Activated CD4-positive, alpha-beta T cell treated with anti-CD3 and anti-CD28 coated beads, Interleukin-2, amount 50 U/mL, for 16 hours (primary cell): Measurements from ENCODE around the gene CXCR3.
"Not testable (repeated sequence)": the region's sequence is repeated elsewhere in the genome, so short reads cannot be mapped to it uniquely, and the experiment has no call there.

ENCODE experiments used
- DNase-seq: peaks from one replicate; pipeline ENCODE4 v3.0.0-alpha.2; 2020

The CXCR3 gene

DNA sequence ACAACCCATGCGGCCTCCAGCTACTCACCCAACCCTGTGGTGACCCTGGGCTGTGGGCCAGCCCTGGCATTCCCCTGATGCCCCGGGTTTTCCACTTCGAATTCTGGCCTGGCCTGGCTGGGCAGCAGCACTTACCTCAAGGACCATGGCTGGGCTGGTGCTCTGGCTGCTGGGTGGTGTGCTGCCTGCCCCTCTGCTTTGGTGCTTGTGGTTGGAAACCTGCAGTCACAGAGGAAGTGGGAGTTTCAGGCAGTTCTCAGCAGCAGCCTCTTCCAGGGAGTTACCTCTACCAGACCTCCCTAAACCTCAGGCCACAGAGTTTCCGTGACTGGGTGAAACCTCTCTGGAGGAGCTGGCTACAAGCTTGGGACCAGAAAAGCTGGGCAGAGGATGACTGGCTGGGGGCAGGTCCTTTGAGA, at the start of gene CXCR3:
Gene CXCR3 (minus strand): TSS at position 209 of the 419 bp plus-strand sequence. CDS start 62 bp downstream, at position 147.
- peak; percentile 91 for DNase-seq

DNA sequence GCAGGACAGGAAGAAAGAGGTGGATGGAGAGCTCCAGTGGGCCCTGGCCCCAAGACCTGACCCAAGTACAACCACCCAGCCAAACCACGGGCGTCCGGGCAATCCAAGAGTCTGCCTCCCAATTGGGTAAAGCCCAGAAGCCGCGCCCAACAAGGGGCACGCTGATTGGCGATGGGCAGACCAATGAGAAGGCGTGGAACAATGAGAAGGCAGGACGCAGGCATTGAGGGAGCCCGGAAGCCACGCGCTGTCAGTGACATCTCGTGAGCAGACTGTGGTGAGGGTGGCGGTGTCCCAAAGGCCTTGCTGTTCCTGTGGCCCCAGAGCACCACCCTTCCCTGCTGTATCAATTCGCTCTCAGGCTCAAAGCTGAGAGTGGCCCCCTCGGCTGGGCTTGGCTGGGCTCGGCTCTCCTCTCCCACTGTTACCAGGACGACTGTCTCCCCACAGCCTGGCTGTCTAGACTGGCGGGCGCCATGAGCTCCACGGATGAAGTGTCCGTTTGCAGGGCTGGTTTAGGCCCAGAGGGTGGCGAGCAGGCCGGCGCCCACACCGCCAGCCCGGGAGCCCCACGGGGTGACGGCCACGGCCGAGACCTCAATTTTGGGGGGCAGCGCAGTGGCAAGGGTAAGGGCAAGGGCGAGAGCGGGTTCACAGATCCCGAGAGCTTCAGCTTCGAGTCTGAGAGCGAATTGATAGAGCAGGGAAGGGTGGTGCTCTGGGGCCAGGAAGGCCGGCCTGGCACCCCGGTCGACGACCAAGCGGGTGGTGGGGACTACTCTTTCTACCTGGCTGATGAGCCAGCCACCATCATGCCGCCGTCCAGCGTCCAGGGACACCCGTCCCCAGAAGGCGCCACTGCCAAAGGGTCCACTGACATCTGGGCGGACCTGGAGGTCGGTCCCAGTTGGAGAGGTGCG, 49.3 kb upstream of the CXCR3 start, which contains the start of gene LOC101059915:
Gene LOC101059915 (plus strand): TSS at position 219 of the 920 bp plus-strand sequence.
- no peak for DNase-seq

- no peak for DNase-seq
These were observed 48.2 kb upstream of the CXCR3 start for GRCh38 chrX:71666240-71667223.

- no peak for DNase-seq
These were observed 47.4 kb upstream of the CXCR3 start for GRCh38 chrX:71665747-71666146.

DNA sequence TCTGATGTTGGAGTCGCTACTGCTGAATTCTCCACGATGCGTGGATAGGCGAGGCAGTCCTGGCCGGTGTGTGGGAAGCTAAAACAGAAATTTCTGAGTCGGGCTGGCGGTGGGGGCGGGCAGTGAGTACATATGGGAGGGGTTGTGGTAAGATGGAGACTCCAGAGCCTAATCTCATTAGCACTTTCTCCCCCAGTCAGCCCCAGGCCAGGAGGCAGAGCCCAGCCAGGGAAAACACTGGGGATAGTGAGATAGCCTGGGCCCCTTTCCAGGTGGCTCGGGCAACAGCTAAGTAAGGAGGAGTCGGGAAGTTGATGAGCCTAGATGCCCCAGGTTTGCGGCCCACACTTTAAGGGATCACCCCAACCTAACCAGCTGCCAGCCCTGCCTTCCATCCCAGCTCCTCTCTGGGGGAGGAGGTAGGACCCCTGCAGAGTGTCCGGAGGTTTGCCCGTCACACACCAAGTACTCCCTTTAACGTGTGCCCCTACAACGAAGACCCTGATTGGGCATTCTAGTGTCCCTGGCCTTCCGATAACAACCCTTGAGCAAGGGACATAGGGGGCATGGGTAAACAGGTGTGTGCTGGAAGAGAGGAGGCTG, 46.7 kb upstream of the CXCR3 start:
- DNase-seq: no peak

DNA sequence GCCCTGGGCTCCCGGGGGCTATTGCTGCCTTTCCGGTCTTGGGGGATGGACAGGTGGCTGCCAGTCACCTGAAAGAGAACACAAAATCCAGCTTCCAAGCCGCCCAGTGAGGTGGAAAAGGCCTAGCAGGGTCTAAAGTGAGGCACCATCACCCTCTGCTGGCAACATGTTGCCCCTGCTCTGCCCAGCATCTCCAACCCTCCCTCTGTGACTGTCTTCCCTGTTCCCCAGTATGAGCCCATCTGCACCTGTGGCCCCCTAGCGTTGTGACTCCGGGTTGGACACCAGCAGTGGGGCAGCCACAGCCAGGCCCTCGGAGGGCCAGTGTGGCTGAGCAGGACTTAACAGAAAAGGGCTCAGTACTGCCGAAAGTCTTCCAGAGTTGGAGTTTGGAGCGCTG, 45.9 kb upstream of the CXCR3 start:
- peak; percentile 41 for DNase-seq

DNA sequence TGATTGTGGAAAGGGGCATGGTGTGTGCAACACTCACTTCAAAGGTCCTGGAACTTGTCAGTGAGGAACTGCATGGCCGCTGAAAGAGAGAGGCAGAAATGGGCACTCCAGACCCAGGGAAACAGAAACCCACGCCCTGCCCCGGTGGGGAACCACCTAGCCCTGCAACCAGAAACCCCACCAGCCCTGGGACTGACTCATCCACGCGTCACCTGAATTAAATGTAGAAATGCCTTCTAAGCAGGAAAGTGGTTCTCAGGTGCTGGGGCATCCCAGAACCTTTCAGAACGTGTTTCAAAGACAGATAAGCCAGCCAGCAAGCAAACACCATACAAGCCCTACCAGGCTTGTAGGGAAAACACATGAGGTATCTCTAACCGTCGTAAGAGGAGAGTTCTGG, 44.9 kb upstream of the CXCR3 start:
- peak; percentile 48 for DNase-seq

GRCh38 chrX:71662654-71663053, 44.3 kb upstream of the CXCR3 start:
- not testable (repeated sequence) for DNase-seq

DNA sequence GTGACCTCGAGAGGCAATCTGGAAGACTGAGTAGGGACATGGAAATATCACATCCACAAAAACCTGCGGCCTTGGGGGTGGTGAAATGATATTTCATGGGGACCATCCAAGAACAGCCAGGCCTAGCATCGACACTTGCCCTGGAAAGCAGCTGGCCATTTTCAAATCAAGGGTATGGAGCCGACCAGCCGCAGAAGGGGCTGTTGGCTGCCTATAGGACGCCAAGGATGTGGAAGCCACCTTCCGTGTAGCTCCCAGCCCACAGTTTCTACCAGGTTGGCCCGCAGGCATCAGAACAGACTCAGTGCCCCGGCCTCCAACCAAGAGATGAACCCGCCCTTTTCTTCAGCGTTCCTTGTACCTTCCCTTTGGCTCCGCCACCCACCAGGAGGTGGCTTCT, 43.6 kb upstream of the CXCR3 start:
- no peak for DNase-seq

DNA sequence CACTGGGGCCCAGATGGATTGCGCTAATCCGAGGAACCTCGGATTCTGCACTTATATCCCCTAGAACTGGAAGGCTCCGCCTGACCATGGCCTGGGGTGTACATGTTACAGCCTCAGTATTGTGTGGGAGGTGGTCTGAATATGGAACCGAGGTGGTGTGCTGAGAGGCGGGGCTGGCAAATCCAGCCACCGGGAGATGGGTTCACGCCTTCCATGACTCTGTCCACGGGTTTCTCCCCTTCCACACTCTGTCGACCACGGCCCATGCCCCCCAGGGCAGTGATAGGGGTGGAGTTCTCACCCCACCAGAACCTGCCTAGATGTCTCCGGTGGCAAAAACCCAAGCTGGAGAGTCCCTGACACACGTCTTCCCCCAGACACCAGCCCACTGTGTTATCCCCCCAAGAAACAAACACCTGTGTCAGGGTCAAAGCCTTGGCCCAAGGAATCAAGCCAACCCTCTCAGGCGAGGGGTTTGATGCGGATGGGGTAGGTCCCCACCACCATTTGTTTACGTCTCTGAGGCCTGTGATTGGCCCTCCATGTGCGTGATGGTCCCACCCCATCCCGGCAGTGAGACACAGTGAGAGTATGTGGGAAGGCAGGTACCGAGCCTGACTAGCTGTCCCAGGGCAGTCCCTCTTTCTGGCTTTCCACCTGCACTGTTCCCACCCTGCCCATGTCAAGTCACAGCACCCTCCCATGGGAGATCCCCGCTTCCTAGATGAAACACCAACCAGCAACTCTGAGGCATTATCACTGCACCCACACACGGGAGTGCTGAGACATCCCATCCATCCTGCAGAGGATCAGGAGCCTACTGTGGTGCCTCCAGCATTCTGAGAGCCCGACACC, 42.5 kb upstream of the CXCR3 start:
- no peak for DNase-seq

DNA sequence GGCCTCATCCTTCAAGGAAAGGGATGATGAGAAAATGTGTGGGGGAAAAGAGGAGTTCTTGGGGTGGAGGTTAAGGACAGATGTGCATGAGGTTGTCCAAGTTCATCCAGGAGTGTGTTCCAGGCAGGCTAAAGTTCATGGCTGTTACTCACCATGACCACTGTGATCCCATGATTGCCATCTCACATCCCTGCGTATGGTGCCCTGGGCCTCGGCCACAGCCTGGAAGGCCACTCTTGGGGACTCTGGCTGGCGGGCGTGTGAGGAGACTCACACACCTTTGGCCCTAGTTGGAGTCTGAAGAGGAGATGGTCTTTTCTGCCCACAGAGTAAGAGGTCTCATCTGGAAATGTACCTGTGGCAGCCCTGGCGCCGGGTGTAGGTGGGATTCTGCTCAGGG, 41.6 kb upstream of the CXCR3 start:
- no peak for DNase-seq

GRCh38 chrX:71659342-71659741, 41.0 kb upstream of the CXCR3 start:
- no peak for DNase-seq

DNA sequence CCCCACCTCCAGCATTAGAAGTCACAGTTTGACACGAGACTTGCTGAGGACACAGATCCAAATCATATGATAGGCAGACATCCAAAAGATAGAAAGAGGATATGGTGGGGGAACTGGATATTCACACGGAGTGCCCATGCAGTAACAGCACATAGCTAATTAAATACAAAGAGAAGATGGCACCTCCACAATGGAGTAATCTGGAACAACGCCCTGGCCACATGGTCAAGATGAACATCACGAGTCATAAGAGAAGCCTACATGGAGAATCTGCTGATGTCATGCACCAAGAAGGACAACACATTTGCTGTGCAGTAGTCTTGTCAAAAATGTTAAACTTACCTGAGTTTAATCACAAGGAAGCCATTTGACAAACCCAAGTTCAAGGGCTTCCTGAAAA, 39.0 kb upstream of the CXCR3 start:
- DNase-seq: no peak

DNA sequence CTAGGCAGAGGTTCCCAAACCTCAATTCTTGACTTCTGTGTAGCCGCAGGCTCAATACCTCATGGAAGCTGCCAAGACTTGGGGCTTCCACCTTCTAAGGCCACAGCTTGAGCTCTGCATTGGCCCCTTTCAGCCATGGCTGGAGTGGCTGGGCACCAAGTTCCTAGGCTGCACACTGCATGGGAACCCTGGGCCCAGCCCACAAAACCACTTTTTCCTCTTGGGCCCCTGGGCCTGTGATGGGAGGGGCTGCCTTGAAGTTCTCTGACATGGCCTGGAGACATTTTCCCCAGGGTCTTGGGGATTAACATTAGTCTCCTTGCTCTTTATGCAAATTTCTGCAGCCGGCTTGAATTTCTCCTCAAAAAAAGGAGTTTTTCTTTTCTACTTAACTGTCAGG, 35.0 kb upstream of the CXCR3 start:
- no peak for DNase-seq

- peak; percentile 73 for DNase-seq
These were observed 34.1 kb upstream of the CXCR3 start for GRCh38 chrX:71652405-71652804.

GRCh38 chrX:71650333-71650969, 32.1 kb upstream of the CXCR3 start:
- DNase-seq: peak; percentile 59

GRCh38 chrX:71644406-71644805, 26.1 kb upstream of the CXCR3 start:
- DNase-seq: not testable (repeated sequence)

- DNase-seq: no peak
These were observed 21.7 kb upstream of the CXCR3 start for GRCh38 chrX:71640002-71640401.

- peak; percentile 33 for DNase-seq
These were observed 20.1 kb upstream of the CXCR3 start for GRCh38 chrX:71638409-71638808.

DNA sequence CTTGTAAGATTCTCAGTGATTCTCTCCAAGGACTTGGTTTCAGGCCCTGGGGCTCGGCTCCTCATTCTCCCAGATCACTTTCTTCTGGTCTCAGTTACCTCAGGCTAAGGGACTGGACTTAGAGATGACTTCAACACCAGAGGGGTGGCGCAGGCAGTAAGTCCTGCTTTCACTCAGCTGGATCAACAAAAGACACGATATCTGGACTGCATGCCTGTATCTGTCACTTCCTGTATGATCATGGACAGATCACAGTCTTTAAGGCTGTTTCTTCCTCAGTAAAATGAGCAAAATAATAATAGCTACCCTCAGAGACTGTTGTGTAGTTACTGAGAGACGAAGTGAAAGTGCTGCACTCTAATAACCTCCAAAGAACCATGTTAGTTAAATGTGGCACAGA, 19.5 kb upstream of the CXCR3 start:
- DNase-seq: peak; percentile 45

DNA sequence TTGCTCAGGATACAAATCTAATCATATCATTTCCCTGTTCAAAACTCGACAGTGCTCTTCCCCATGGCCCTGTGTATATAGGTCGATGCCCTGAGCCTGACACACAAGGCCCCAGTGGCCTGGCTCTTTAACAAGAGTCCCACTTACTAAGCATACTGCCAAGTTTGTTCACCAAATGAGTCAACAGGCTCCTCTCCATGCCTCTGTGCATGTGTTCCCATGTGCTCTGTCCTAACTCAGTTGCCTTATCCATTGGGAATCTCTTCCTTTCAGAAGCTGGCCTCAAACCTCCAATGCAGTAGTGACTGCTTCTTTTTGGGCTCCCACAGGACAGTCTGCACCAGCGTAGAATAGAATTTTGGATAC, 18.9 kb upstream of the CXCR3 start:
- DNase-seq: no peak
